Transverse colon (tissue), 4 donors: ENCODE measurements around the gene APOL5. TPM values are rescaled to one million over a fixed set of nuclear protein-coding genes. Genes with fewer than 3 reads are reported as not detected.

Source experiments
- DNase-seq: peaks from one replicate; pipeline ENCODE4 v3.0.0-alpha.2; 2019
- H3K27ac ChIP-seq, 4 donors: fragments of 200-600 bp; sonication (generic); 2 replicates each; pipeline ENCODE4 v1.5.1; 2016 to 2018; ENCODE audit warnings: inconsistent platforms in 4 of 4
- H3K27me3 ChIP-seq: fragments of 200-600 bp; sonication (generic); 2 replicates; pipeline ENCODE4 v1.5.1; 2017; ENCODE audit warnings: inconsistent platforms
- H3K36me3 ChIP-seq, 4 donors: fragments of 200-600 bp; sonication (generic); 2 replicates each; pipeline ENCODE4 v1.5.1; 2017 to 2019; ENCODE audit warnings: inconsistent platforms in 4 of 4
- H3K4me1 ChIP-seq, 4 donors: fragments of 200-600 bp; sonication (generic); 2 replicates each; pipeline ENCODE4 v1.5.1; 2017 to 2020; ENCODE audit warnings: inconsistent platforms in 4 of 4
- H3K4me3 ChIP-seq, 4 donors: fragments of 200-600 bp; sonication (generic); 1 replicate in 1 of 4; 2 replicates in 3 of 4; pipeline versions ENCODE4 v1.5.1 to v1.6.1; 2017 to 2019; ENCODE audit warnings: inconsistent platforms in 4 of 4
- H3K9me3 ChIP-seq, 2 donors: fragments of 200-600 bp; sonication (generic); 2 replicates each; pipeline ENCODE4 v1.5.1; 2017 to 2019; ENCODE audit warnings: inconsistent platforms in 2 of 2
- CTCF ChIP-seq, 5 experiments: fragments of 200-600 bp in 3 of 5; fragments of 450-650 bp in 2 of 5; sonication (generic) in 3 of 5; IDR thresholded peaks; 1 replicate in 2 of 5; 2 replicates in 3 of 5; pipeline ENCODE4 v1.5.1; 2016 to 2017; ENCODE audit warnings: antibody characterized with exemption in 5 of 5, inconsistent platforms in 3 of 5, mild to moderate bottlenecking in 2 of 5, moderate library complexity in 1 of 5
- EP300 ChIP-seq: sonication (generic); formaldehyde crosslinking; IDR thresholded peaks from one replicate; pipeline ENCODE4 v1.6.1; 2017; ENCODE audit warnings: antibody characterized with exemption, low read depth
- POLR2A ChIP-seq: fragments of 450-650 bp; IDR thresholded peaks from one replicate; pipeline ENCODE4 v1.6.1; 2016; ENCODE audit warnings: antibody characterized with exemption, mild to moderate bottlenecking, moderate library complexity
- POLR2AphosphoS5 ChIP-seq, 3 donors: sonication (generic); formaldehyde crosslinking; IDR thresholded peaks; one replicate each; pipeline ENCODE4 v1.6.1; 2016; ENCODE audit warnings: antibody characterized with exemption in 3 of 3
- WGBS, 2 donors: methylation state at CpG; one replicate each; pipeline ENCODE4 v1.1.5; 2018; ENCODE audit warnings: low coverage in 1 of 2; 5-methylcytosine and 5-hydroxymethylcytosine counted together
- in situ Hi-C, 4 donors: fragments of 200-750 bp; cut with MboI; loops; one replicate each; pipeline versions ENCODE4 v1.15.0 to v1.15.1; 2017; ENCODE audit warnings: low sequenced_read_pairs in 3 of 4, low pct_ligation_motif_present in 1 of 4, low pct_unique_long_range_greater_than_20kb in 1 of 4
- intact Hi-C: fragments of 100-400 bp; cut with DNase I; formaldehyde crosslinking; loops from one replicate; pipeline ENCODE4 v1.15.1; 2023; ENCODE audit warnings: low total_unique reads
- total RNA-seq, 4 donors: library from RNA; depleted of rRNA; stranded (reverse); fragments of >200 nt; gene quantifications; one replicate each; pipeline ENCODE4 v1.1.0, GENCODE V29; 2016

APOL5 gene
- total RNA-seq, 4 donors from 2014 or later = not detected

DNA sequence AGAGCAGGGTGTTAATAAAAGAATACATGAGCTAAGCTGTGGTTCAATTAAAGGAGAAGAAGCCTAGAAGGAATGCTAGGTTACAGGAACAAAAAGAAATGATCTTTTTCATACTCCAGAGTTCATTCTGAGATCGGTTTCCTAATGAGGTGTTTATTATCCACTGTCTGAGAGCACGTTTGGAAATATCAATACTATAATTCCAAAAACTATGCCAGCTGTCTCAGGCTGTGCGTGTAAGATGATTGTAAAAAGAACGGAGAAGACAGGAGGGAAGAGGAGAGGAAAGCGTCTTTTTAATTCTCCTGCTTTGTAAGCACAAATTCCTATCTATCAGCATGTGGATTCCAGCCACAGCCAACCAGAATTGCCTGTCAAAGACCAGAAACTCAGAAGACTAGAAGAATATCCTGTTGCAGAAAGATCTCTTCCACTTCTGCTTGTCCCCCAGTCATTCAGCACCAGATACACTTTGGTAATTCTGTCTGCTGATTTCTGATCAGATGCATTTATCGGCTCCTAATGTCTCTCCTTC, 25.7 kb downstream of the APOL5 start:
- WGBS, 2 donors = 78 to 85% methylated on average over 6 of the region's 6 CpGs
- TF ChIP-seq CTCF (IDR thresholded peaks at IDR 0.05) = no peak
- no peak for TF ChIP-seq POLR2AphosphoS5 (IDR thresholded peaks at IDR 0.05)
- TF ChIP-seq EP300 = no peak
- no peak for TF ChIP-seq POLR2A
- Histone ChIP-seq H3K9me3 (no peaks in the 10 kb centered on the region), H3K36me3 (peaks cover 0 to 16% (median 3%) of the 10 kb centered on the region in 4 donors), H3K27ac (peak overlapping the region in 2 of 4 donors; percentile 18 to 34), H3K4me3 (no peak overlapping the region), H3K4me1 (peaks cover 0 to 4% (median 0%) of the 10 kb centered on the region in 4 donors), H3K27me3 (no peaks in the 10 kb centered on the region)
- DNase-seq = no peak
- intact Hi-C loops = no loop called here
- in situ Hi-C loops = loop anchor here in 1 of 4 donors (25.0 kb wide), 1 partner anchor 331 kb away; the partner anchor contains the start of gene MCM5

GRCh38 chr22:35746248-35746647, 28.6 kb downstream of the APOL5 start:
- 88 to 95% methylated on average over 3 to 9 of the region's 9 CpGs for WGBS, 2 donors
- H3K36me3 ChIP-seq = peaks cover 0 to 16% (median 3%) of the 10 kb centered on the region in 4 donors
- H3K27ac ChIP-seq = no peak overlapping the region
- no peaks in the 10 kb centered on the region for H3K9me3 ChIP-seq
- DNase-seq = no peak
- no peaks in the 10 kb centered on the region for H3K27me3 ChIP-seq
- no peak for TF ChIP-seq CTCF (IDR thresholded peaks at IDR 0.05)
- in situ Hi-C loops (loop anchor here in 1 of 4 donors (25.0 kb wide), 1 partner anchor 334 kb away; the partner anchor contains the start of gene MCM5), intact Hi-C loops (no loop called here)
- peaks cover 0 to 4% (median 0%) of the 10 kb centered on the region in 4 donors for H3K4me1 ChIP-seq
- H3K4me3 ChIP-seq = no peak overlapping the region

DNA sequence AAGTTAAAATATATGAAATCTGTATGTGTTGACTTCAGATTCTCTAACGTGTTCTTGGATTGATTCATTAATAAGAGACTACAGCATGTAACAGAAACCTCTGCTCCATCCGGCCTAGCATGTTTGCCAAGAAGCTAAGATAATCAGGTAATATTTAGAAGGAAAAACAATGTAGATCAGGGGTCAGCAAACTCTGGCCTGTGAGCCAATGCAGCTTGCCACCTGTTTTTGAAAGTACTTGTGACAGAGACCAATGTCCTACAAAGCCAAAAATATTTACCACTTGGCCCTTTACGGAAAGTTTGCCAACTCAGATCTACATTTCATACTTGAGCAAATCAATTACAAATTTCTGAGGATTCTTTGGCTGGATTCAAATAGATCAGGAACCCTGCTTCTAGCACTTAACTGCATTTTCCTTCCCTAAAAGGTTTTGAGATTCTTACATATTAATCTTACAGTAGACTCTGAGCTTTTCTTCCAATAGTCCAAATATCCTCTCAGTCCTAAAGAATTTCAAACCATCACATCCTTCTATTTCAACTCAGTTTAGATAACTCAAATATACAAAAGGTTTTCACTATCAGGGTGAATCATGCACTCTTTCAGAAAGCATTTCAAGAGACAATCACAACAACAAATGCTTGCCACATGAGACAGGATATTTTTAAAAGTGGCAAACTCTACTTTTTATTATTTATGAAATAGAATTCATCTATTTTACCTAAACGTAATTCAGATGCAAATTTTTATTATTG, 29.5 kb downstream of the APOL5 start:
- Histone ChIP-seq H3K27ac (no peak overlapping the region), H3K36me3 (peaks cover 0 to 19% (median 3%) of the 10 kb centered on the region in 4 donors), H3K27me3 (no peaks in the 10 kb centered on the region), H3K4me3 (no peak overlapping the region), H3K4me1 (peaks cover 0 to 4% (median 0%) of the 10 kb centered on the region in 4 donors), H3K9me3 (no peaks in the 10 kb centered on the region)
- 73 to 76% methylated on average over 3 to 4 of the region's 4 CpGs for WGBS, 2 donors
- TF ChIP-seq POLR2AphosphoS5 (IDR thresholded peaks at IDR 0.05) = no peak
- TF ChIP-seq CTCF (IDR thresholded peaks at IDR 0.05) = no peak
- no peak for TF ChIP-seq EP300
- no peak for TF ChIP-seq POLR2A
- in situ Hi-C loops = loop anchor here in 1 of 4 donors (25.0 kb wide), 1 partner anchor 335 kb away; the partner anchor contains the start of gene MCM5
- intact Hi-C loops = no loop called here
- DNase-seq = no peak

DNA sequence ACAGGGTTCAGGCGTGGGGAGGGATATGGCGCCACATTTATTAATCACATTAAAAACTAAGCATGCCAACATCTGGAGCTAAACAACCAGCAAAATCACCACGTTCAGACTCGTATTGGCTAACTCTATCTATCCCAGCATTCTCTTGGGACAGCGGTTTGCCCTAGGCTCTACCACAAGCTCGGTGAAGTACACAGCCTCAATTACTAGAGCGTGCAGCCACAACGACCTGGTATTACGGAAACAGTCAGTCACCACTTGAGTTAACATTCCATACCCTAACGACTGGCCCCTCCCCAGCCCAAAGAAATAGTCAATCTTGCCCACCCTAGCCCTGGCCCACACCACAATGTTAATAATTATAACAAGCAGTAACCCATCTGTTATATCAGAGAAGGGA, 32.1 kb downstream of the APOL5 start:
- intact Hi-C loops = no loop called here
- Histone ChIP-seq H3K9me3 (no peaks in the 10 kb centered on the region), H3K4me1 (peaks cover 0 to 4% (median 0%) of the 10 kb centered on the region in 4 donors), H3K36me3 (peaks cover 0 to 8% (median 0%) of the 10 kb centered on the region in 4 donors), H3K27me3 (no peaks in the 10 kb centered on the region), H3K4me3 (no peak overlapping the region), H3K27ac (no peak overlapping the region)
- no peak for TF ChIP-seq POLR2A
- WGBS, 2 donors = 67 to 74% methylated on average over 8 to 10 of the region's 10 CpGs
- in situ Hi-C loops = loop anchor here in 1 of 4 donors (25.0 kb wide), 1 partner anchor 338 kb away; the partner anchor contains the start of gene MCM5
- DNase-seq = no peak
